Activated CD4-positive, CD25-positive, alpha-beta regulatory T cell treated with anti-CD3 and anti-CD28 coated beads, Interleukin-2, amount 50 U/mL, for 72 hours (primary cell): ENCODE measurements around the gene PELI3.
"Not testable (repeated sequence)": the region's sequence is repeated elsewhere in the genome, so short reads cannot be mapped to it uniquely, and the experiment has no call there.

ENCODE experiments used
- DNase-seq: peaks from one replicate; pipeline ENCODE4 v3.0.0; 2021

PELI3 gene

DNA sequence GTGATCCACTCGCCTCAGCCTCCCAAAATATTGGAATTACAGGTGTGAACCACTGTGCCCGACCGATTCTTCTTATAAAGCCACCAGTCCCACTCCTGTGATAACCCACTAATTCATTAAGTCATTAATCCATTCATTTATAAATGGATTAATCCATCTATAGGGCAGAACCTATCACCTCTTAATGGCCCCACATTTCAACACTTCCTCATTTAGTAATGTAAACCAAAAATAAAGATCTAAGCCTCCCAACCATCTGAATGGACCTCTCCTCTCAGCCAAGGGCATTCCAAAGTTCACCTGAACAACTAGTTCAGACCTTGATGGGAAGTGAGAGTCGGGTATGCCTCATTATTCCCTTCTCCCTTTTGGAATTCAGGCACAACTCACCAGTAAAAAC lies 18.2 kb upstream of the PELI3 start:
- no peak for DNase-seq

DNA sequence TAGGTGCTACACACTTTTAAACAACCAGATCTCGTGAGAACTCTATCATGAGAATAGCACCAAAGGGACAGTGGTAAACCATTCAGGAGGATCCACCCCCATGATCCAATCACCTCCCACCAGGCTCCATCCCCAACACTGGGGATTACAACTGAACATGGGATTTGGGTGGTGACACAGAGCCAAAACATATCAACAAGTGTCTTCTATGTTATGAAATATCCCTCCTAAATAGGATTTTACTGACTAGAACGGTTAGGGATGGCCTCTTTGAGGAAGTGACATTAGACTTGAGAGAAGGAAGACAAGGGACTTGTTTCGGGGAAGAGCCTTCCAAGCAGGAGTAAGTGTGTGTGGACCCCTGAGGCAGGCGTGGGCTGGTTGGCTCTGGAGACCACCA lies 16.1 kb upstream of the PELI3 start:
- DNase-seq = no peak

DNA sequence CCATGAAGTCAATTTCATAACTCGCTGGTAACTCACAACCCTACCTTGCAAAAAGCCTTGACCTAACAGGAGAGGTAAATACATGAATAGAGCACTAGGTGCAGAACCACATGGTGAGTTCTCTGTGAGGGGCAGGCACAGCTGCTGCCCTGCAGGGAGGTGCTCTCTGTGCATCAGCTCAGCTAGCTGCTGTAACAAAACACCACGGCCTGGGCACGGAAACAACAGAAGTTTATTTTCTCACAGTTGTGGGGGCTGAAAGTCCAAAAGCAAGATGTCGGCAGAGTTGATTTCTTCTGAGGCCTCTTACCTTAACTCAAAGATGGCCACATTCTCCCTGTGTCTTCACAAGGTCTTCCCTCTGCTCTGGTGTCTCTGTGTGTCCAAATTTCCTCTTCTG lies 15.0 kb upstream of the PELI3 start:
- no peak for DNase-seq

DNA sequence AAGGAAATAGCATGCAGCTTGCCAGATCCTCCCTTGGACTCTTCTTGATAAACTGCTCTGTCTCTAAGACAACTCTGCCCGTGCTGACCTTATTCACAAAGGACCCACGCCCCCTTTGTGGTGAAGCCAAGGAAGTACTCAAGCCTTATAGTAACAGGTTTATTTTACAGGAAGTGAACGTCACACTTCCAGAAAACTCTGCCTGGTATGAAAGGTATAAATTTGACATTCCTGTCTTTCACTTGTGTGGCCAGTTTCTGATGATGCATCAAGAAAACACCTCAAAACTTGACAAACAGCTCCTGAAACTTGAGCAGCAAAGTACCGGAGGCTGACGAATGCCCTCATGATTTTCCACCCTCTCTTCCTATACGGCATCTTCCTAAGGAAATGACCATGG lies 12.5 kb upstream of the PELI3 start:
- DNase-seq = no peak

DNA sequence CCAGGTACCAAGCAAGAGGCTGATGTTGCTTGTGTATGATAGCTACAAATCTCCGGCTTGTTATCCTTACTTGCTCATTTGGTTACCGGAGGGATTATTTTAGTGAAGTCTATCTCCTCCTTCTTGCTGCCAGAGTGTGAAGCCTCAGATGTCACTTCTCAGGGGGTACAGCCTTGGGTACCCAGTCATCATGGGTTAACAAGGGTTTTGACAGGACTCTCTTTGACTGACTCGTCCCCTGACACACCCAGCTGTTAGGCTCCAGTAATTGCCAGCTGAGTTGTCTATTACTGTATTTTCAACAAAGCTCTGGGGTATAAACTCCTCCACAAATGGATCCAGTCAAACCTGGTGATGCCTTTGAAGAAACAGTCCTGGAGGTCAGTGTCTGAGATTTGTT lies 11.9 kb upstream of the PELI3 start:
- DNase-seq = no peak

DNA sequence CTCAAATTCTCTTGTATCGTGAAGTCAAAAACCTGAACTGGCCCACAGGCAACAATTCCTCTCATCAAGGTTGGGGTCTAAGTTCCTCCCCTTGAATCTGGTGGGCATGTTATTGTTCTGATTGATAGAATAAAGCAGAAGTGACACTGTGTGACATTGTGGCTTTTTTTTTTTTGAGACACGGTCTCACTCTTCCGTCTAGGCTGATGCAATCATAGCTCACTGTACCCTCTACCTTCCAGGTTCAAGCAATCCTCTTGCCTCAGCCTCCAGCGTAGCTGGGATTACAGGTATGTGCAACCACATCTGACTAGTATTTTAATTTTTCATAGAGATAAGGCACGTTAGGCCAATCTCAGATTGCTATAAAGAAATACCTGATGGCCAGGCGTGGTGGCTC lies 8.9 kb upstream of the PELI3 start:
- DNase-seq = no peak

DNA sequence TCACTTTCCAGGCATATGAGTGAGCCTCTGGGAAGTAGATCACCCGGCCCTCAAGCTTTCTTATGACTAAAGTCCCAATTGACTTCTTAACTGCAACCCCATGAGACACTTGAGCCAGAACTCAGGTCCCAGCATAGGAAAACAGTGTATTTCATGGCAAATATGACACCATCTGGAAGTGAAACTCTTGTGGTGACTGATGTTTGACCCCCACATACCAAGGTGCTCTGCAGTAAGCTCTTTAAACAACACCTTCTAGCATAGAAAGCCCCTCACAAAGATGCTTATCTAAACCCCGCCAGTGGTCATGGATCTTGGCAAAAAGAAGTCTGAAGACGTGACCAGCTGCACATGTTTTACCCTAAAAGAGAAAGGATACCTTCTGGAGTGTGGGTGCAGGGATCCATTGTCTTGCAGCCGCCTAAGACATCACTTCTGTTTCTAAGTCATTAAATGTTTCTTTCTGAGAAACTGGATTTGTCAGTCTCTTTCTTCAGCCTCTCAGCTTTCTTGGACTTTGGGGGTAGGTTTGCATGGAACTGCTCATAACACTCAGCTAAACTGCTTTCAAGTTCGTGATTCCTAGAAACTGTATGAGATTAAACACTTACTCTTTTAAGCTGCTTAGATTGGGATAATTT lies 7.4 kb upstream of the PELI3 start:
- DNase-seq = no peak

DNA sequence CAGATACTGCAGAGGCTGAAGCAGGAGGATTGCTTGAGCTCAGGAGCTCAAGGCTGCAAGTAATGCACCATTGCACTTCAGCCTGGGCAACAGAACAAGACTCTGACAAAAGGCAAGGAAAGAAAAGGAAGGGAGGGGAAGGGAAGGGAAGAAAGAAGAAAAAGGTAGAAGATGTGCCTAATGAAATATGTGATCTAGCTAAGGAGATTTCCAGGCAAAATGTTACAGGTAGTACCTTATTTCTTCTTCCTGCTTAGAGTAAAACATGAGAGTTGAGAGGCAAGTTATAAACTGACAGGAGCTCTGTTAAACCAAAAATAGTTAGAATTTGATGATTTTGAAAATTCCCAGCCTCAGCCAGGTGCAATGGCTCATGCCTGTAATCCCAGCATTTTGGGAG lies 4.7 kb upstream of the PELI3 start:
- no peak for DNase-seq

DNA sequence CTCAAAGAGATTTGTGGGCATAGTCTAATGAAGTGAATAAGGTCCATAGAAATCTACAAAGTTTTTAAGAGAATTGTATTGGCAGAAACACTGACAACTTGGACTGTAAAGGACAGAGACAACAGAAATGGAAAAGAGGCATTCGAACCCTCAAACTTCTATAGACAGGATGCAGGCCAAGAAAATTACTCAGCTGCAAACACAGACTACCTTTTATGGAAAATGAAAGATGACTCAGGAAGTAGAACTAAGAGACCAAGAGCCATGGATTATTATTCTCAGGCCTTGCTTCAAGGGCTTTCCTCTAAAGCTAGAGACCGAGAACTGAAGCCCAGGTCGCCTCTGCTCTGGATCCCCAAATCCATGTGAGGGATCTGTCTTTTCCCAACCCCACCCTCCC lies 3.8 kb upstream of the PELI3 start:
- DNase-seq = no peak

DNA sequence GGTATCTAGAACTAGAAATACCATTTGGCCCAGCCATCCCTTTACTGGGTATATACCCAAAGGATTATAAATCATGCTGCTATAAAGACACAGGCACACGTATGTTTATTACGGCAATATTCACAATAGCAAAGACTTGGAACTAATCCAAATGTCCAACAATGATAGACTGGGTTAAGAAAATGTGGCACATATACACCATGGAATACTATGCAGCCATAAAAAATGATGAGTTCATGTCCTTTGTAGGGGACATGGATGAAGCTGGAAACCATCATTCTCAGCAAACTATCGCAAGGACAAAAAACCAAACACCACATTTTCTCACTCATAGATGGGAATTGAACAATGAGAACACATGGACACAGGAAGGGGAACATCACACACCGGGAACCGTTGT lies 2.6 kb upstream of the PELI3 start:
- DNase-seq = not testable (repeated sequence)

DNA sequence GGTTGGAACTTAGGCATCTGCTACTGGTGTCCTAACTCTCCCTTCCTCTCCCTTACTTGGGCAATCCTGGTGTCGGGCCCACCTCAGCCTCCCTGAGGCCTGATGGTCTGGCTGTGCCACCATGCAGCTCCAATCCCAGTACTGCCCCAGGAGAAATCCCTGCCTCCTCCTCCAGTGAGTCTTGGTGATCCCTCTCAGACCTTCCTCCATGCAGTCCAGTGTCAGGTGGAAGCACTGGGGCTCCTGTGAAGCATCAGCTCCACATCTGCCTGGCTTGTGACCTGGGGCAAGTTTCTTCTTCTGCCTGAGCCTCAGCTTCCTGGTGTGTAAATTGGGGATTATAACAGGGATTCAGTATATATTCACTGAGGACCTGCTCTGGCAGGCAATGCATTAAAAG lies 1.8 kb upstream of the PELI3 start:
- DNase-seq = no peak

DNA sequence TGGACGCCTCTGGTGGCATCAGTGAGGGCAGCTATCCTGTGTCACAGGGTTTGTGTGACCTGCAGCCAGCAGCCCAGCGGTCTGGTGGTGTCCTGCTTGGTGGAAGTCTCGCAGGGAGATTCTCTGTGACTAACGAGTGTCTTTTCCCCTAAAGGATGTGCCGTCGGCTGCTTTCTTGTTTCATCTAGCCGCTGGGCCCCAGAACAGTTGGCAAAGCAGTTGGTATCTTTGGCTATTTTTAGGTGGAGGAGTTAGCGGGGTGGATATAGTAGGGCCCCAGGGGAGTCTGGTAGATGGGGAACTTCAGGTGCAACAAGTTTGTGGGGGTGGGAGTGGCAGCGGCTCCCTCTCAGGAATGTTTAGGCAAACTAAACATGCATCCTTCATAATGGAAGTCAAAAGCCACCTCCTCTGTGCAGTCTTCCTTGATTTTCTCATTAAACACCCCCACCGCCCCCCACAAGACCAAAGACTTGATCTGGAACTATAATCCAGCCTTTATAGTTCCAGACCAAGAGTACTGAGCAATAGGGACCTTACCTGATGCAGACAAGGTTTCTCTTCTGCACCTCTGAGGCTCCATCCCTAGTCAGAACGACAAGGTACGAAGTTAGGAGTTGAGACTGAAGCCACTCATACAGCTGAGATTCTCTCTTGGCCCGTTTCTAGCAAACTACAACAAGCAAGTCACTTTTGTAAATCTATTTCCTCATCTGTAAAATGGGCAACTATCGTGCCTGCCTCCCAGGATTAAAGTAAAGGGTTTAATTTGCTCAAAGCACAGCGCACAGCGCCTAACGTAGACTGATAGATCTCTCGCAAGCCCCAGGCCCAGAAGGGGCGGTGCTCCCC lies 1.1 kb upstream of the PELI3 start:
- no peak for DNase-seq

DNA sequence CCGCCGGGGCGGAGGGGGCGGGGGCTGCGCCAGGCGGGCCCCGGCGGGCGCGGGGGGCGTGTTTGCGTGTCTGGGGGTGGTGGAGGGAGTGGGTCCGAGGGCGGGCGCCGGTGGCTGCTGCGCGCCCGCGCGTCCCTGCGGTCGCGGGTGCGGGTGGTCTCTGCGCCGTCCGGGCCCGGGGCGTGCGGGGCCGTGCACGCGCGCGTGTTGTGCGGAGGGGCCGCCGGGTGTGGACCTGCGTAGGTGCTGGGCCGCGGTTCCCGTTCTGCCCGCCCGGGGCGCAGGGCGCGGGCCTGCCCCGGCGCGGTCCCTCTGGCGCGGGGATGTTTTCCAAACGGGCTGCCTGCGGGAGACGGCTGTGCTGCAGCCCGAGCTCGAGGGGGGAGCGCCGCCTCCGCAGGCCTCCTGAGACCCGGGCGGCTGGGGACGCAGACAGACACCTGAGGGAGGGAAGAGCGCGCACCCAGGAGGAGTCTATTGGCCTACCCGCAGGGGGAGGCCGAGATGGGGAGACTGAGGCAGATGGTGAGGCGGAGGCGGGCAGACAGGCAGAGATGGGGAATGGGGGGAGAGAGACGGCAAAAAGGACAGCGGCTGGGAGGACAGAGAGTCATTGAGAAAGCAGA lies 442 bp downstream of the PELI3 start:
- DNase-seq = no peak

DNA sequence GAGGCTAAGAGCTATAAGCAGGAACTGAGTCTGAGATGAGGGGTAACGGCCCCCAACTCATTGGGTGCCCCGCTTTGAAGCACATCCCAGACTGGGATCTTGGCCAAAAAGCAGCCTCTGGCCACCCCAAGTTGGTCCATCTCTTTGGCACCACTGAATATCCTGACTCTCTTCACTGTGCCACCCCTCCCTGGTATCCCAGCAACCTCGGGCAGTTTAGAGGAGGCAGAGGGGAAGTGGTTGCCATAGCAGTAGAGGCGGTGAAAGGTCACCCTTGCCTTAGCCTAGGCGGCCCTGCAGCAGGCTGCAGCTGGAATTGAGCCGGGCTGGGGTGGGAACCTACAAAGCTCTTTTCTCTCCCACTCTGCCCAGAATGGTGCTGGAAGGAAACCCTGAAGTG lies 1.1 kb downstream of the PELI3 start:
- no peak for DNase-seq

DNA sequence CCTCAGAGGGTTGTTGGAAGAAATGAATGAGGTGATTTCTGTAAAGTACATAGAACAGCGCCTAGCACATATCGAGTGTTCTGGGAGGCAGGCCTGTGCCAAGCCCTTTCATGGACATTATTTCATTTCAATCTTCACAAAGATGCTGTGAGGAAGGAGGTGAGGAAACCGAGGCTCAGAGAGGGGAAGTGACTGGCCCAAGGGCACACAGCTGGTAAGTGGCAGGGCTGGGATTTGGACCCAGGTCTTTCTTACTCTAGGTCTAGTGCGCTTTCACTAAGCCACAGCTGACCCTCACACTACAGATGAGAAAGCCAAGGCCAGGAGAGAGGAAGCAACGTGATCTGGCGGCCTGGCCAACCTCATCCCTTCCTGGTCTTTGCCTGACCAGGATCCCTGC lies 2.0 kb downstream of the PELI3 start:
- no peak for DNase-seq

DNA sequence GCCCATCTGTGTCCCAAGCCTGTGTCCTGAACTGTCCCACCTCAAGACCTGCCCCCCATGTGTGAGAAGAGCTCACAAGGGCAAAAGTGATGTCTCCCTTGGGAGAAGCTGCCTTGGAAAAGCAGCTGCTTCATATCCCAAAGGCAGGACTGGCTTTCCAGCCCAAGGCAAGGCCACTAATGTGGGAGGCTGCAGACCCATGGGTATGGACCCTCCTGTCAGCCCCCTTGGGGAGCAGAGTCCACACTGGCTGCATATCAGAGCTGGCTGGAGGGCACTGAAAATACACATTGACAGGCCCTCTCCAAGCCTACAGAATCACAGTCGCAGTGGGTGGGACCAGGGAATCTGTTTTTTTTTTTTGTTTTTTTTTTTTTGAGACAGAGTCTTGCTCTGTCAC lies 2.7 kb downstream of the PELI3 start:
- no peak for DNase-seq

DNA sequence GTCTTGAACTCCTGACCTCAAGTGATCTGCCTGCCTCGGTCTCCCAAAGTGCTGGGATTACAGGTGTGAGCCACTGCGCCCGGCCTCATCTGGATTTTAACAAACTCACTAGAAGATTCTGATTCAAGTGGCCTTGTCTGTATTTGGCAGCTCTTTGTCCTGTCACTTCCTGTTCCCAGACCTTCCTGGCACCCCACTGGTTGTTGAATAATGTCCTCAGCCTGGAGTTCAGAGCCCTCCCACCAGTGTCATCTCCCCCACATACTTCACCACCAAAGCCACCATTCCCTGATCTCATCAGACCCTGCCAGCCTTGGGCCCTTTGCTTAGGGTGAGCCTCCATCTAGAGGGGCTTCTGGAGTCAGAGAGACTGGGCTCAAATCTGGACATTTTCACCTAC lies 3.3 kb downstream of the PELI3 start:
- no peak for DNase-seq

DNA sequence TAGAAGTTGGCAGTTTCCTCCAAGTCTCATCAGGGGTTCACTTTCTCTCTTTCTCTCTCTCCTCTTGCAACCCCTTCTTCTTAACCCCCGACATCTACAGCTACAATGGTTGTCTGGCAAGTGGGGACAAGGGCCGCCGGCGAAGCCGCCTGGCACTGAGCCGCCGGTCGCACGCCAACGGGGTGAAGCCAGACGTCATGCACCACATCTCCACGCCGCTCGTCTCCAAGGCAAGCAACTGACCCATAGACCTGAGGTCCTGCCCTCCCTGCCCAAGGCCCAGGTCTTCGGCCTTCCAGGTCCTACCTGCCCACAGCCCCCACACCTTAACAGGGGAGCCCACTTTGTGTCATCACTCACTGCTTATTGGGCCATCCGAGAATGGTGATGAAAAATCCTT lies 4.4 kb downstream of the PELI3 start:
- DNase-seq = no peak

DNA sequence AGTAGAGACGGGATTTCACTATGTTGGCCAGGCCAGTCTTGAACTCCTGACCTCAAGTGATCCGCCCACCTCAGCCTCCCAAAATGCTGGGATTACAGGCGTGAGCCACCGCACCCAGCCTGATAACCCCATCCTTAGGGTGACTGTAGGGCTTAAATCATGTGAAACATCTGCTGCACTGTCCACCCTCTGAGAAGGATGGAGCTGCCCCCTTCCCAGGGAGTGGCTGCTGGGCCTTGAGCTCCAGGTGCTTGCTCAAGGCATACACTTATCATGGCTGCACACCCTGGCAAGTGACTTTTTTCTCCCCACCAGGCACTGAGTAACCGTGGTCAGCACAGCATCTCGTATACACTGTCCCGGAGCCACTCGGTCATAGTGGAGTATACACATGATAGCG lies 5.3 kb downstream of the PELI3 start:
- DNase-seq = no peak

DNA sequence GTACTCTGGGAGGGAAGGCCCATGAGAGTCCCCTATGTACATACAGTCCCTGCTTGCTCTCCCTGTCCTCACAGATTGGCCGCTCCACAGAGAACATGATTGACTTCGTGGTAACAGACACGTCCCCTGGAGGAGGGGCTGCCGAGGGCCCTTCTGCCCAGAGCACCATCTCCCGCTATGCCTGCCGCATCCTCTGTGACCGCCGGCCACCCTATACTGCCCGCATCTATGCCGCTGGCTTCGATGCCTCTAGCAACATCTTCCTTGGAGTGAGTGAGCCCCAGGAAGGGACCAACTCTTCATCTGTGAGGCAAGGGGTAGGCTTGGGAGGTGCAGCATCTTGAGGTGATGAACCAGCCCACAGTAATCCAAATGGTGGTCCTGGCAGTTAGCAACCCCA lies 6.5 kb downstream of the PELI3 start:
- DNase-seq = no peak

DNA sequence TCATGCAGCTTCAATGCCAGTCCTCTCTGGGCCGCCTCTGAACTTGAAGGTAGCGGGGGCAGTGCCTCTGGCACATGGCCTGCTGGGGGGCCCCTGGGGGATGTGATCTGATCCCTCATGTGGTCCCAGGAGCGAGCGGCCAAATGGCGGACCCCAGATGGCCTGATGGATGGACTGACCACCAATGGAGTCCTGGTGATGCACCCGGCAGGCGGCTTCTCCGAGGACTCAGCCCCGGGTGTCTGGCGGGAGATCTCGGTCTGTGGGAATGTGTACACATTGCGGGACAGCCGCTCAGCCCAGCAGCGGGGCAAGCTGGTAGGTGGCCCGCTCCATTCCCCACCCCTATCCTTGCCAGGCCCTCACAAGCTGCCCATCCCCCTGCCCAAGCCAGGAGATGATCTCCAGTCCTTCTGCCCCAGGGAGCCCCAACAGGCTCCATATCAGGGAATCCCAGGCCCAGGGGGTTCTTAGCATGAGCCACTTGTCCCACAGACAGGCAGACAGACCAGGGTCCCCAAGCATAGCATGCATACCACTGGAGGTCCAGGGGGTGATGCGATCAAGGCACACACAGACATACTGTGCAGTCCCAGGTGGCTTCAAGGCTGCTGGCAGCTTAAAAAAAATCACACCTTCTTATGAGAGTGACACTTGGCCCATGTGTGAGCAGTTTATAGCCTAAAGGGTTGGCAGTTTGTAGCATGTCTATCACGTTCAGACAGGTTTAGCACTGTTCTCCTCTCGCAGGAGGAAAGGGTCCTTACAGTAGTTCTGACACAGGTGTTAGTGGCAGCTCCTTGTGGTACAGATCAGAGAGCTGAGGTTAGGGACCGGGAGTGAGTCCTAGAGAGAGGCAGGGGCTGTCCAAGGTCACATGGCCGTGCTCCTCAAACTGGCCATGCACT lies 7.2 kb downstream of the PELI3 start:
- DNase-seq = no peak

DNA sequence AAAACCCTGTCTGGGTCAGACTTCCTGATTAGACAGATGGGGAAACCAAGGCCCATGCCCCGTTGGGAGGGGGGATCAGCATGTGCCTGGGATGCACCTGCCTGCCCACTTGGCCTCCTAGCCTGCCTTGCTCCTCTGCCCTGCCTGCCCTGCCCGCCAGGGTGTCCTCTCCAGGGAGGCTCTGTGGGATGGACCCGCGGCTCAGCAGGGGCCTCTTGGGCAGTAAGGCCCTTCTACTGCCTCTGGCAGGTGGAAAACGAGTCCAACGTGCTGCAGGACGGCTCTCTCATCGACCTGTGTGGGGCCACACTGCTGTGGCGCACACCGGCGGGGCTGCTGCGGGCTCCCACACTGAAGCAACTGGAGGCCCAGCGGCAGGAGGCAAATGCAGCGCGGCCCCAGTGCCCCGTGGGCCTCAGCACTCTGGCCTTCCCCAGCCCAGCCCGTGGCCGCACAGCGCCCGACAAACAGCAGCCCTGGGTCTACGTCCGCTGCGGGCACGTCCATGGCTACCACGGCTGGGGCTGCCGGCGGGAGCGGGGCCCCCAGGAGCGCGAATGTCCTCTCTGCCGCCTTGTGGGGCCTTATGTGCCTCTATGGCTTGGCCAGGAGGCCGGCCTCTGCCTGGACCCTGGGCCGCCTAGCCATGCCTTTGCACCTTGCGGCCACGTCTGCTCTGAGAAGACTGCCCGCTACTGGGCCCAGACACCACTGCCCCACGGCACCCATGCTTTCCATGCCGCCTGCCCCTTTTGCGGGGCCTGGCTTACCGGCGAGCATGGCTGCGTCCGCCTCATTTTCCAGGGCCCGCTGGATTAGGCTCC lies 8.9 kb downstream of the PELI3 start:
- no peak for DNase-seq
